Astrocyte (in vitro differentiated cells and primary cell): ENCODE measurements around the gene P3H1.

Experiments
- EZH2 ChIP-seq: IDR thresholded peaks from 2 replicates; pipeline ENCODE4 v1.6.1; 2012; ENCODE audit warnings: mild to moderate bottlenecking, low read length, inconsistent platforms; ENCODE audit not compliant: insufficient read depth
- TF ChIP-seq, protein P1 (sequence below): IDR thresholded peaks from 2 replicates; pipeline ENCODE4 v1.5.1; 2011; ENCODE audit warnings: low read depth, mild to moderate bottlenecking, inconsistent platforms, low read length, moderate library complexity; ENCODE audit not compliant: insufficient read depth

DNA sequence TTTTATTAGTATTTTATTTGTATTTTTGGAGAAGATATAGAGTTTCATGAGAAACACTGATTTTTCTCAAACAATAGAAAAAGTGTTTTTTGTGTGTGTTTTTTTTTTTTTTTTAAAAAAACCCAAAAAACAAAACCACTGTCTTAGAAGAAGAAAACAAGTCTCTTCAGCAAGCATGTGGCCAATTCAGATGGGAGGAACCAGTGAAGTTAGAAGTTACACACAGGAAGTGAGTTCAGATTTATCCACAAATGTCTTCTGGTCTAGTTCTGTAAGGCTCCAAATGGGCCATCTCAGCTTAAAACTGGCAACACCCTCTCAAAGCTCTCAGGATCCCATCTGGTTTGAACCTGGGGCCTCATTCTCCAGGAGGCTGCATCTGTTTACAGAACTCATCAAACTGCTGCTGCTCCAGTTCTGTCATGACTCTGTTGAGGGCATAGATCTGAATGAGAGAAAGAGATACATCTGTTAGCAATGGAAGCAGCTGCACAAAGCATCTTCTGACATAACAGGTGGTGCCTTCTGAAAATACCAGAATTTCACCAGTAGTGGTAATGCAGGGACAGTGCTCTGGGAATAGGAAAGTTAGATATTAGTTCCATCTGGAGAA, 40.3 kb upstream of the P3H1 start:
- TF ChIP-seq, protein P1, sequence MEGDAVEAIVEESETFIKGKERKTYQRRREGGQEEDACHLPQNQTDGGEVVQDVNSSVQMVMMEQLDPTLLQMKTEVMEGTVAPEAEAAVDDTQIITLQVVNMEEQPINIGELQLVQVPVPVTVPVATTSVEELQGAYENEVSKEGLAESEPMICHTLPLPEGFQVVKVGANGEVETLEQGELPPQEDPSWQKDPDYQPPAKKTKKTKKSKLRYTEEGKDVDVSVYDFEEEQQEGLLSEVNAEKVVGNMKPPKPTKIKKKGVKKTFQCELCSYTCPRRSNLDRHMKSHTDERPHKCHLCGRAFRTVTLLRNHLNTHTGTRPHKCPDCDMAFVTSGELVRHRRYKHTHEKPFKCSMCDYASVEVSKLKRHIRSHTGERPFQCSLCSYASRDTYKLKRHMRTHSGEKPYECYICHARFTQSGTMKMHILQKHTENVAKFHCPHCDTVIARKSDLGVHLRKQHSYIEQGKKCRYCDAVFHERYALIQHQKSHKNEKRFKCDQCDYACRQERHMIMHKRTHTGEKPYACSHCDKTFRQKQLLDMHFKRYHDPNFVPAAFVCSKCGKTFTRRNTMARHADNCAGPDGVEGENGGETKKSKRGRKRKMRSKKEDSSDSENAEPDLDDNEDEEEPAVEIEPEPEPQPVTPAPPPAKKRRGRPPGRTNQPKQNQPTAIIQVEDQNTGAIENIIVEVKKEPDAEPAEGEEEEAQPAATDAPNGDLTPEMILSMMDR, result no peak
- TF ChIP-seq EZH2, result no peak
